ENCODE results near the gene TIMM13.

Gene TIMM13

DNA sequence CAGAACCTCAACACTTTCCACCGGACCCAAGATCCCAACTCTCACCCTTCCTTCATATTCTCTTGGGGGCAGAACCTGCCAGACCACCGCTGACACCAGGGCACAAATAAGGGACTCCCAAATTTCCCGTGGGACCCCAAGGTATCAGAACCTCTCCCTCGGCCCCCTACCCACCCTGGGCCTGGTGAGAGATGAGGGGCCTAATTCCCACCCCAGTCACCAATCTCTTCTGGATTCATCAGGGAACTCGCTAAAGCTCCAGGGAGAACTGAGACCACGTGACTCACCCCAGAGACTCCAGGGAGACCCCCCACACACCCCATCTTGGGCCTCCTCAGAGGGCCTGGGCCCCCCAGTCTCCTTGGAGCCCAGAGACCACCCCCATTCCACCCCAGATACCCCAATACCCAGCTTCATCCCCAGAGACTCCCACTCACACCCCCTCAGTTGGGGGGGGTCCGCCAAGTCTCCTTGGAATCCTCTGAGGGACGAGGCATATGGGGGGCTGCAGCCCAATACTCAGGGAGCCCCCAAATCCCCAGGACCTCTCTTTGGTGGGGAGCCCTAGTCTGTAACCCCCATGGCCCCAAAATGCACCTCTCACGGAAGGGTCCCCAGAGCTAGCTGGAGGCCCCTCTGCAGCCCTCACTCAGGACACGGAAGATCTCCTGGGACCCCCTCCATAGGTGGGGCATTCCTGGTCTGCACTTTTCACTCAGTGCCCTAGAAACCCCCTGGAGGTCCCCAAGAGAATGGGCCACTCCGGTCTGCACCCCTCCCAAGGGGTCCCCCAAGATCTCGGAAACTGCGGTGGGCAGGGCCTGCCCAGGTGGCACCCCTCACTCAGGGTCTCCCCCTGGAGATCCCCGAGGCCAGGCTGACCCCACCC, 27.8 kb upstream of the TIMM13 start:
- DNase-seq (ENCODE audit: low read depth) = no peak

- no peak for DNase-seq (ENCODE audit: low read depth)
Measured at GRCh38 chr19:2454199-2454961, 27.0 kb upstream of the TIMM13 start.

DNA sequence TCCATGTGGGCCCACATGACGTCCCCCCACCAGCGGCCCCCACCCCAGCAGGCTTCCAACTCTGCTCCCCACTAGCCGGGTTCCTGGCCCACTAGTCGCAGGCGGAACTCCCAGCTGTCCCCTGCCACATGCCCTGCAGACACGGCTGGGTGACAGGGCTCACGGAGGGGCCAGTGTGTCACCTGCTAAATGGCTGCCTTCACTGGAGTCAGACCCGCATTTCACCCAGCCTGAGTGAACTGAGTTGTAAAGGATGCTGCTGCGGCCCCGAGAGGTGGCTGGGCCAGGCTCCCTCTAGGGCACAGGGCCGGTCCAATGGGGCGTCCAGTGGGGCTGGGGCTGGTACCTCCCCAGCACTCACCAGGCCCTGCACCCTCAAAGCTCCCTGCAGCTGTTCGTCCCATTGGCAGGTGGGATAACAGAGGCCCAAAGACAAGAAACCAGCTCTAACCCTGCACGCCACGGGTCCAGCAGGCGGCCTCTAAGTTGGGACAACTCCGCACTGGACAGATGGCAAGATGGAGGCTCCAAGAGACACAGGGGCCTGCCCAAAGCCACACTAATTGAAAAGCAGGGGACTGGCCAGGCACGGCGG, 26.1 kb upstream of the TIMM13 start:
- DNase-seq (ENCODE audit: low read depth) = no peak

GRCh38 chr19:2451741-2452140, 24.4 kb upstream of the TIMM13 start:
- no peak for DNase-seq (ENCODE audit: low read depth)

DNA sequence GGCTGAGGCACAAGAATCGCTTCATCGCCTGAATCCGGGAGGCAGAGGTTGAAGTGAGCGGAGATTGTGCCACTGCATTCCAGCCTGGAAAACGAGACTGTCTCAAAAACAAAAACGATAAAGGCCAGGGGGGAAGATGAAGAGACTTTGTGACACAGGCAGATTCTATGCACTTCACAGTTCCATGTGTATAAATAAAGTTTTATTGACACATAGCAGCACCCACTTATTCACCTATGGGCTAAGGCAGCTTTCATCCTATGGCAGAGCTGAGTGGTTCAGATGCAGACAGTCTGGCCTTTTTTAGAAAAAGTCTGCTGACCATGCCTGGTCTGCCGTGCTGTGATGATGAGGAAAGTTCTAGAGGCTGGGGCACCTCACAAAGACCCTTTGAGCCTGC, 23.8 kb upstream of the TIMM13 start:
- DNase-seq (ENCODE audit: low read depth) = no peak

- no peak for DNase-seq (ENCODE audit: low read depth)
Measured at GRCh38 chr19:2449019-2449418, 21.6 kb upstream of the TIMM13 start.

DNA sequence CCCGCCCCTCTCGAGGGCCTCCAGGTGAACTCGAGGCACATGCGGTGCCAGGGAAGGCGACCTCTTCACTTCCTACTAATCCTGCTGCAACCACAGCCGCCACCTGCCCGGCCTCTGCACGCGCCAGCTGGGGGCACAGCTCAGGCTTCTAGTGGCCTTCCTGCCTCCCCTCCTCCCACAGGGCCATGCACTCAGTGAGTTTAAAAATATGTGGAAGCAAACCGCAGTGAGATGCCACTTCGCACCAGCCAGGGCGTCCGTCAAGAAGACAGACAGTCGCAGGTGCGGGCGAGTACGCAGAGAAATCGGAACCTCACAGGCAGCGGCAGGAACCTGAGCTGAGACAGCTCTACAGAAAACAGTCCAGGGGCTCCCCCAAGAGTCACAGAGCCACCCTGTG, 19.0 kb upstream of the TIMM13 start:
- DNase-seq (ENCODE audit: low read depth) = no peak

GRCh38 chr19:2444251-2445002, 17.0 kb upstream of the TIMM13 start:
- DNase-seq (ENCODE audit: low read depth) = no peak

DNA sequence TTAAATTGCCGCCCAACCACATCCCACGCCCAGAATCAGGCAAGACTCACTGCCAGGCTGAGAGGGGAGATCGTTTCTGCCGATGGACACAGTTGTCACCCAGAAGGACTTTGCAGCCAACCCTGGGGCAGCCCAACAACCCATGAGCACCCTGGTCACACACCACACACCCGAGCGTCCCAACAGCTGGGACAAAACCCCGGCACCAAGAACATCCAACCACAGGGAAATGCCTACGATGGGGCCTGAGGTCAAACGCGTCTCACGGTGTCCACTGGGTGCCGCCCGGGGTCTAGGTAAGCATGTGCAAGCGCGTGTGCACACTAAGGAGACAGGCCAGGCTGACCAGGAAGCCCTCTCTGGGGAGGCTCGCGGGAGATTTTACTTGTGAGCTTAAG, 16.4 kb upstream of the TIMM13 start:
- no peak for DNase-seq (ENCODE audit: low read depth)

DNA sequence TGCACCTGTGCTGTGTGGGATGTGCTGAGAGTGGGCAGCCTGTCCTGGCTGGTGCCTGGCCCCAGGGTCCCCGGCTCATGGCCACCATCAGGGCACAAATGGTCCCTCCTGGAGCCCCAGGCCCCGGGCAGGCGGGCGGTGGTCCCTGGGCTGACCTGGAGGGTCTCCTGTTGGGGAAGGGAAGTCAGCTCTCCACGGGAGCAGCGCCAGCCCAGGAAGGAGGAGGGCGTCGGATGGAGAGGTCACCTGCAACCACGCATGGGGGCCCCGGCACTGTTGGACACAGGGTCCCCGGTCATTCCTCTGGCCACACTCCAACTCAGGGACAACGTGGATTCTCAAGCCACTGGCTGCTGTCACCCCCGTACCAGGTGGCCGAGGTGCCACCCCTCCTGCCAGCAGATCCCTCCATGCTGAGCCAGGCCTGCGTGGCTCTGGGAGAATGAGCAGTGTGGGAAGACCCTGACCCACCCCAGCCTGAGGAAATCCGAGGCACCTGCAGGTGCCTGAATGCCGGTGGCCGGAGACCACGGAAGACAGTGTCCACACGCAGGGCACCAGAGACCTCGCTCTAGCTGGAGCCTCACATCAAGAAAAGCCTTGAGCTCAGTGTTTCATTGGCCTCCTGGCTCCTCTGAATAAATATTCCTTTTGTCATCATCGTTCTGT, 15.9 kb upstream of the TIMM13 start:
- no peak for DNase-seq (ENCODE audit: low read depth)

GRCh38 chr19:2441096-2441752, 13.8 kb upstream of the TIMM13 start:
- DNase-seq (ENCODE audit: low read depth) = no peak

- no peak for DNase-seq (ENCODE audit: low read depth)
Measured at GRCh38 chr19:2440515-2440914, 13.1 kb upstream of the TIMM13 start.

- no peak for DNase-seq (ENCODE audit: low read depth)
Measured at GRCh38 chr19:2438178-2438577, 10.8 kb upstream of the TIMM13 start.

GRCh38 chr19:2436926-2437325, 9.5 kb upstream of the TIMM13 start:
- DNase-seq (ENCODE audit: low read depth) = no peak

DNA sequence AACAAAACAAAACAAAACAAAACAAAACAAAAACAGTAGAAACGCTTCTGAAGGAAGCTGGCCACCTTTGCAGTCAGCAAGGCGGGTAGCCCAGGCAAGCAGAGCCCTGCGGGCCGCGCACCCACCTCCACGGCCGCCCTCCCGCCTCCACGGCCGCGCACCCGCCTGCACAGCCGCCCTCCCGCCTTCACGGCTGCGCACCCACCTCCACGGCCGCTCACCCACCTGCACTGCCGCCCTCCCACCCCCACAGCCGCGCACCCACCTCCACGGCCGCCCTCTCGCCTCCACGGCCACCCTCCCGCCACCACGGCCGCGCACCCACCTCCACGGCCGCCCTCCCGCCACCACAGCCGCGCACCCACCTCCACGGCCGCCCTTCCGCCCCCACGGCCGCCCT, 9.0 kb upstream of the TIMM13 start:
- DNase-seq (ENCODE audit: low read depth) = no peak

DNA sequence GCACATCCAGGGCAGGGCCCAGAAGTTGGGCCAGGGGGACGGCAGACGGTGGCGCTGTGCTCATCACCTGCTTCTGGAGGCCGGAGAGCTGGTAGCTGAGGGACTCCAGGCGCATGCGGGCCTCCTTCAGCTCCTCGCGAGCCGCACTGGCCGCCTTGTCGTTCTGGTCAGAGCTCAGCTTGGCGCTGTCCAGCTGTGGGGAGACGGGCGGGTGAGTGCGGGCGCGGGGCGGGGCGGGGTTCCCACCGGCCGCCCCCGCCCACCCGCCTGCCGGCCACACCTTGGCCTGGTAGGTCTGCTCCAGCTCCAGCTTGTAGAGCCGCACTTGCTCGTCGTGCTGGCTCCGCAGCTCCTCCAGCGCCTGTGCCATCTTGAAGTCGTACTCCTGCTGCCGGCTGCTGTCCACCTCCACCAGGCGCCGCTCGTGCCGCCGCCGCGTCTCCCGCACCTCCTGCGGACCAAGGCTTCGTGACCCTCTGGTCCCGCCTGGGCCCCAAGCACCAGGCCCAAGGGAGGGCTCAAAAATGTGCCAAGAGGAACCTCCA, 7.4 kb upstream of the TIMM13 start:
- no peak for DNase-seq (ENCODE audit: low read depth)

GRCh38 chr19:2434267-2434666, 6.9 kb upstream of the TIMM13 start:
- DNase-seq (ENCODE audit: low read depth) = no peak

DNA sequence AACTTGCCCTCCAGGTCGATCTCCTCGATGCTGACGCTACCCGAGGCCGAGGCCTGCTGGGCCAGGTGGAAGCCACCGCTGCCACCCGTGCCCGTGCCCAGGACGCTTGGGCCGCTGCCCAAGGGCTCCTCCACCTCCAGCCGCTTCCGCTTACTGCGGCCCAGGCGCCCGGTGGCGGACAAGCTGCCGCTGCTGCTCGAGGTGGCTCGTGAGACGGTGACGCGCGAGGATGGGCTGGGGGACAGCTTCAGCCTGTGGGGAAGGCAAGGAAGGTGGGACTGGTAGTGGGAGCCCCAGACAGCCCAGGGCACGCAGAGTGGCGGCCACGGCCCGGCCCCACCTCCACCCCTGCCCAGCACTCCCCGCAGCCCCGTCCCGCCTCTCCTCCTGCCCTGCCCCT, 6.5 kb upstream of the TIMM13 start:
- no peak for DNase-seq (ENCODE audit: low read depth)

DNA sequence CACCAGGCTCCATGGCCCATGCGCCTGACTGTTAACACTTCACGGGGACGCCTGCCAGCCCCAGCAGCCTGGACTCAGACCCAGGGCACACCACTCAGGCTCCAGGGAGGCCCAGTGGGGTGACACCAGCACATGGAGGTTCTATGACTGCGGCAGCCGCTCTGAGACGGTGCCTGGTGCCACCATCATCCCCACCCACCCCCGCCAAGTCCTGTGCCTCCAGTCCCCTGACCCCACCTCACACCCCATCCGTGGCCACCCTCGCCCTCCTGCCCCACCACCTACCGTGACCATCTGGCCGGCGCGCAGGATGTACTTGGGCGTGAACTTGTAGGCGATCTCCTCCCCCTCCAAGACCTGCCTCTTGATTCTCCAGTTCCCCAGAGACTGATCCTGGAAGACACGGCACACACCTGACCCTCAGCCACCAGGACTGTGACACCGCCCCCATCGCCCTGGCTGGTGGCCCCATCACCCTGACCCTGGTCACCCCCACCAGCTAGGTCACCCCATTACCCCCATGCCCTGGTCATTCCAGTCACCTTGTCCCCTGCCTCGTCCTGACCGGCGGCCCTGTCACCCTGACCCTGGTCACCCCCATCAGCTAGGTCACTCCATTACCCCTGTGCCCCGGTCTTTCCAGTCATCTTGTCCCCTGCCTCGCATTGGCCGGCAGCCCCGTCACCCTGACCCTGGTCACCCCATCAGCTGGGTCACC, 4.9 kb upstream of the TIMM13 start:
- DNase-seq (ENCODE audit: low read depth) = no peak
